ENCODE results near the gene LMCD1. TPM values are rescaled to one million over a fixed set of nuclear protein-coding genes. Genes with fewer than 3 reads are reported as not detected.

The LMCD1 gene
- polyA plus RNA-seq, 3 donors = 0.09 to 0.51 TPM; not detected in 1

DNA sequence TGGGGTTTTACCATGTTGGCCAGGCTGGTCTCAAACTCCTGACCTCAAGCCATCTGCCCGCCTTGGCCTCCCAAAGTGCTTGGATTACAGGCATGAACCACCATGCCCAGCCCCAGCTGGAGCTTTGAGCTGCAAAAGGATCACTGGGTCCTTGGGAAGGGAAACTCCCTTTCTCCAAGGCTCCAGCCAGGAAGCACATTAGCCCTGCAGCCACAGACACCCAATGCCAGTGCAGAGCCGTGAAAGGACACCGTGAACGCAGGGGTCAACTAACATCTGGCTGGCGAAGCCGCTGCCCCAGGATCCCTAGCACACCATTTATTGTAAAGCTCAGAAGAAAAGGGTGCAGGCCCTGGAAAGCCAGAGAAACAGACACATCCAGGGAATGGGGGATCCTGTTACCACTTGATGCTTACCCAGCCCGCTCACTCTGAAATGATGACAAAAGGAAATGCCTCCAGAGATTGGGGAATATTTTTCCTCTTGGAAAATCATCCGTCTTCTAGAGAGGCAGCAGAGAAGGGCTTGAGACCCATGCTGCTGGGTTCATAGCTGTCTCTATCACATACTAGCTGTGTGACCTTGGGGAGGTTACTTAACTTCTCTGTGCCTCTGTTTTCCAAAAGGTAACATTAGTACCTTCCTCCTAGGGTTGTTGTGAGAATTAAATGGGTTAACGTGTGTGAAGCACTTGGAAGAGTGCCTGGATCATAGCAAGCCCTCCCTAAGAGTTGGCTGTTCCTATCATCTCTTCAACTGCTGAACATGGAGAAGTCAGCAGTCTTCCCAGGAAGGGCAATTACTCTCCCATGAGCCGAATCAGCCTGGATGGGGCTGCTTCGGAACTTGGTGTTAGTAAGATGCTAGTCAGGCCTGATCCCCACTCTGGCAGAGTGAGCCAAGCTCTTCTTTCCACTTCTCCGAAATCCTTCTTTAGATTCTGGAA, 40.8 kb downstream of the LMCD1 start:
- Histone ChIP-seq H3K79me2 (ENCODE audit: insufficient read depth, low read length) (no peaks in the 10 kb centered on the region), H3K27ac (ENCODE audit: low read depth in 1 of 2, low read length in 2 of 2) (no peak overlapping the region), H2AFZ (ENCODE audit: insufficient read depth, low read depth, low read length, poor library complexity, severe bottlenecking) (no peak overlapping the region), H3K9ac (ENCODE audit: insufficient read depth, low read length, poor library complexity, severe bottlenecking) (no peak overlapping the region), H3K4me2 (replicated peaks; ENCODE audit: extremely low read depth, low read length, poor library complexity, severe bottlenecking) (no peak overlapping the region), H3K36me3 (replicated peaks in 1 of 2; ENCODE audit: control insufficient read depth in 1 of 2, insufficient read depth in 2 of 2, low read length in 2 of 2) (no peaks in the 10 kb centered on the region), H3K27me3 (ENCODE audit: control insufficient read depth in 2 of 2, insufficient read depth in 2 of 2, low read length in 2 of 2) (no peaks in the 10 kb centered on the region), H4K20me1 (ENCODE audit: insufficient read depth, low read length) (no peaks in the 10 kb centered on the region), H3K4me1 (ENCODE audit: control insufficient read depth in 1 of 2, insufficient read depth in 2 of 2, low read length in 2 of 2) (no peaks in the 10 kb centered on the region), H3K4me3 (replicated peaks in 1 of 3; ENCODE audit: low read depth in 2 of 3, low read length in 3 of 3) (no peak overlapping the region), H3K9me3 (replicated peaks in 1 of 2; ENCODE audit: control insufficient read depth in 1 of 2, insufficient read depth in 1 of 2, low read length in 2 of 2) (no peaks in the 10 kb centered on the region)
- Mint-ChIP-seq H3K36me3 (no peaks in the 10 kb centered on the region), H3K27ac (no peak overlapping the region), H3K27me3 (ENCODE audit: low read depth in 3 of 3) (peaks cover 1 to 9% (median 2%) of the 10 kb centered on the region in 3 donors), H3K4me1 (no peaks in the 10 kb centered on the region), H3K9me3 (no peaks in the 10 kb centered on the region), H3K4me3 (no peak overlapping the region)
- no peak for DNase-seq
- 94% methylated on average over 5 of the region's 12 CpGs for WGBS (ENCODE audit: insufficient coverage)
- TF ChIP-seq, protein P1, sequence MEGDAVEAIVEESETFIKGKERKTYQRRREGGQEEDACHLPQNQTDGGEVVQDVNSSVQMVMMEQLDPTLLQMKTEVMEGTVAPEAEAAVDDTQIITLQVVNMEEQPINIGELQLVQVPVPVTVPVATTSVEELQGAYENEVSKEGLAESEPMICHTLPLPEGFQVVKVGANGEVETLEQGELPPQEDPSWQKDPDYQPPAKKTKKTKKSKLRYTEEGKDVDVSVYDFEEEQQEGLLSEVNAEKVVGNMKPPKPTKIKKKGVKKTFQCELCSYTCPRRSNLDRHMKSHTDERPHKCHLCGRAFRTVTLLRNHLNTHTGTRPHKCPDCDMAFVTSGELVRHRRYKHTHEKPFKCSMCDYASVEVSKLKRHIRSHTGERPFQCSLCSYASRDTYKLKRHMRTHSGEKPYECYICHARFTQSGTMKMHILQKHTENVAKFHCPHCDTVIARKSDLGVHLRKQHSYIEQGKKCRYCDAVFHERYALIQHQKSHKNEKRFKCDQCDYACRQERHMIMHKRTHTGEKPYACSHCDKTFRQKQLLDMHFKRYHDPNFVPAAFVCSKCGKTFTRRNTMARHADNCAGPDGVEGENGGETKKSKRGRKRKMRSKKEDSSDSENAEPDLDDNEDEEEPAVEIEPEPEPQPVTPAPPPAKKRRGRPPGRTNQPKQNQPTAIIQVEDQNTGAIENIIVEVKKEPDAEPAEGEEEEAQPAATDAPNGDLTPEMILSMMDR (IDR thresholded peaks at IDR 0.05) = no peak
- intact Hi-C loops (cut with micrococcal nuclease) = no loop called here

DNA sequence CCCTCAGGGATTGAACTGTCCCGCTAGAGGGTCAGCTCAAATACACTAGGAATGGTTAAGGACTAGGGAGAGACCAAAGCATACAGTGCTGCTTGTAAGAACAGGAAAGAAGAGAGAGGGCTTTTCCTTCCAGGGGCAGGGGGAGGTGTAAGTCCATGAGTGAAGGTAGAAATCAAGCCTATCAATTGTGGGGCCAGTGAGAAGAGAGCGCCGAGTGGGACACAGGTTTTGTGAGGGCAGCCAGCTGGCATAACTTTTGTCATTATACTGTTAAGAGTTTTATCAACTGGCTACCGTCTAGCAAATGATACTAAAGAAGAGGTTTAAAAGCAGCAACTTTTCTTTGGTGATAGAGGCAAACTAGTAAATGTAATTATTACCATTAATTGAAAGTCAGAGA, 45.0 kb downstream of the LMCD1 start:
- intact Hi-C loops (cut with micrococcal nuclease) = no loop called here
- no peaks in the 10 kb centered on the region for H3K79me2 ChIP-seq (ENCODE audit: insufficient read depth, low read length)
- H3K36me3 ChIP-seq (replicated peaks in 1 of 2; ENCODE audit: control insufficient read depth in 1 of 2, insufficient read depth in 2 of 2, low read length in 2 of 2) = no peaks in the 10 kb centered on the region
- DNase-seq = no peak
- H3K4me3 ChIP-seq (replicated peaks in 1 of 3; ENCODE audit: low read depth in 2 of 3, low read length in 3 of 3) = no peak overlapping the region
- TF ChIP-seq, protein P1 (IDR thresholded peaks at IDR 0.05) = no peak
- H4K20me1 ChIP-seq (ENCODE audit: insufficient read depth, low read length) = no peaks in the 10 kb centered on the region
- no peak overlapping the region for H2AFZ ChIP-seq (ENCODE audit: insufficient read depth, low read depth, low read length, poor library complexity, severe bottlenecking)
- no peaks in the 10 kb centered on the region for H3K4me1 Mint-ChIP-seq
- H3K9me3 ChIP-seq (replicated peaks in 1 of 2; ENCODE audit: control insufficient read depth in 1 of 2, insufficient read depth in 1 of 2, low read length in 2 of 2) = no peaks in the 10 kb centered on the region
- no peak overlapping the region for H3K4me2 ChIP-seq (replicated peaks; ENCODE audit: extremely low read depth, low read length, poor library complexity, severe bottlenecking)
- H3K9ac ChIP-seq (ENCODE audit: insufficient read depth, low read length, poor library complexity, severe bottlenecking) = no peak overlapping the region
- no peaks in the 10 kb centered on the region for H3K27me3 ChIP-seq (ENCODE audit: control insufficient read depth in 2 of 2, insufficient read depth in 2 of 2, low read length in 2 of 2)
- peaks cover under 1 to 9% (median 1%) of the 10 kb centered on the region in 3 donors for H3K27me3 Mint-ChIP-seq (ENCODE audit: low read depth in 3 of 3)
- no peaks in the 10 kb centered on the region for H3K36me3 Mint-ChIP-seq
- H3K27ac Mint-ChIP-seq = no peak overlapping the region
- H3K9me3 Mint-ChIP-seq = peaks cover 0 to 2% (median 0%) of the 10 kb centered on the region in 7 donors
- 94% methylated on average over 2 of the region's 4 CpGs for WGBS (ENCODE audit: insufficient coverage)
- no peaks in the 10 kb centered on the region for H3K4me1 ChIP-seq (ENCODE audit: control insufficient read depth in 1 of 2, insufficient read depth in 2 of 2, low read length in 2 of 2)
- H3K4me3 Mint-ChIP-seq = no peak overlapping the region
- no peak overlapping the region for H3K27ac ChIP-seq (ENCODE audit: low read depth in 1 of 2, low read length in 2 of 2)

Measured in CD14-positive monocyte (primary cell).